Gastrocnemius medialis (tissue), 4 donors: ENCODE data around the gene SHC3. TPM values are rescaled to one million over a fixed set of nuclear protein-coding genes. Genes with fewer than 3 reads are reported as not detected.

Source experiments
- ATAC-seq, 2 donors: fragments of 150-250 bp; one replicate each; pipeline ENCODE4 v1.9.1; 2016
- DNase-seq, 2 donors: peaks; one replicate each; pipeline ENCODE4 v3.0.0-alpha.2; 2019
- H3K27ac ChIP-seq, 4 donors: fragments of 200-600 bp; sonication (generic); 1 replicate in 1 of 4; 2 replicates in 3 of 4; pipeline ENCODE4 v1.5.1; 2016 to 2018; ENCODE audit warnings: mild to moderate bottlenecking in 2 of 4, moderate library complexity in 1 of 4
- H3K27me3 ChIP-seq, 3 donors: fragments of 200-600 bp; sonication (generic) in 2 of 3; 1 replicate in 1 of 3; 2 replicates in 2 of 3; pipeline versions ENCODE4 v1.5.1 to v1.6.0; 2016 to 2019; ENCODE audit warnings: mild to moderate bottlenecking in 1 of 3, moderate library complexity in 1 of 3
- H3K36me3 ChIP-seq, 2 donors: fragments of 200-600 bp; sonication (generic) in 1 of 2; one replicate each; pipeline ENCODE4 v1.5.1; 2017 to 2018
- H3K4me1 ChIP-seq, 2 donors: fragments of 200-600 bp; sonication (generic) in 1 of 2; one replicate each; pipeline ENCODE4 v1.5.1; 2016 to 2017; ENCODE audit warnings: mild to moderate bottlenecking in 2 of 2
- H3K4me3 ChIP-seq, 4 donors: fragments of 200-600 bp; sonication (generic) in 3 of 4; 1 replicate in 1 of 4; 2 replicates in 3 of 4; pipeline ENCODE4 v1.5.1; 2016 to 2019; ENCODE audit warnings: mild to moderate bottlenecking in 2 of 4
- H3K9me3 ChIP-seq, 3 donors: fragments of 200-600 bp; sonication (generic) in 2 of 3; 1 replicate in 1 of 3; 2 replicates in 2 of 3; pipeline ENCODE4 v1.5.1; 2016 to 2019
- POLR2A ChIP-seq, 2 donors: fragments of 450-650 bp; IDR thresholded peaks; one replicate each; pipeline ENCODE4 v1.6.1; 2017; ENCODE audit warnings: antibody characterized with exemption in 2 of 2, mild to moderate bottlenecking in 2 of 2, moderate library complexity in 2 of 2
- in situ Hi-C, 4 donors: fragments of 200-750 bp; cut with MboI; loops; one replicate each; pipeline versions ENCODE4 v1.15.0 to v1.8.0; 2017; ENCODE audit warnings: low sequenced_read_pairs in 4 of 4
- intact Hi-C: fragments of 100-400 bp; cut with DNase I; formaldehyde crosslinking; loops from one replicate; pipeline ENCODE4 v1.15.1; 2023; ENCODE audit warnings: low total_unique reads
- total RNA-seq, 4 donors: library from RNA; depleted of rRNA; stranded (reverse); fragments of >200 nt; gene quantifications; one replicate each; pipeline versions ENCODE4 v1.1.0 to v1.2.3, GENCODE V29; 2016
- TF ChIP-seq, protein P1 (sequence below), 5 experiments: fragments of 450-650 bp in 3 of 5; fragments of 200-600 bp in 2 of 5; sonication (generic) in 2 of 5; IDR thresholded peaks in 4 of 5; conservative IDR thresholded peaks in 1 of 5; 1 replicate in 4 of 5; 2 replicates in 1 of 5; pipeline ENCODE4 v1.5.1; 2016 to 2019; ENCODE audit warnings: antibody characterized with exemption in 5 of 5, mild to moderate bottlenecking in 3 of 5, moderate library complexity in 3 of 5

Gene SHC3
- total RNA-seq, 4 donors from 2014 or later = 0.09 to 0.29 (median 0.15) TPM; not detected in 1

DNA sequence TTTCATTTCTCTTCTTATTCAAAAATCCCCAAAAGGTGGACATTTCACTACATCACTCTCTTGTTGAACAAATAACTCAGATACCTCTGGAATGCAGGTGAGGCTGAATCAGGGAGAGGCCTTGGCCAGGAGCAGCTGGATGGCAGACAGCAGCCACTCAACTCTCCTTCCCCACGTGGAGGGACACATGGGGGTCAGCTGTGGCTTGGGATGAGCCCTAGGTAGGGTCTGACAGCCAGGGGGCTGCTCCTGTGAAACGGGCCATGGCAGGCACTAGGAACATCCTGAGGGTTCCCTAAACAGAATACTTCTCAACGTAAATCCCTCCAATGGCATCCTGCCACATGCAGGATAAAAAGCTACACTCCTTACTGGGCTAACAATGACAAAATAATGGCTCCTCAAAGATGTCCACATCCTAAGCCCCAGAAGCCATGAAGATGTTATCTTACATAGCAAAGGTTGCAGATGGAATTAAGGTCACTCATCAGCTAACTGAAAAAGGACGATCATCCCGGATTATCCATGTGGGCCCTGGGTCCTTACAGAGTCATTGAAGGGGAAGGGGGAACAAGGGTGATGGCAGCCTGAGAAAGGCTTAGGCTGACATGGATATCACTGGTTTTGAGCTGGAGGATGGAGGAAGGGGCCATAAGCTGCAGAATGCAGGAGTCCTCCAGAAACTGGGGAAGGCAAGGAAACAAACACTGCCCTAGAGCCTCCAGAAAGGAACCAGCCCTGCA lies 218.7 kb downstream of the SHC3 start:
- Histone ChIP-seq H3K27me3 (no peaks in the 10 kb centered on the region), H3K36me3 (no peaks in the 10 kb centered on the region), H3K4me1 (no peaks in the 10 kb centered on the region), H3K4me3 (no peak overlapping the region), H3K9me3 (no peaks in the 10 kb centered on the region), H3K27ac (no peak overlapping the region)
- DNase-seq (no peak), ATAC-seq (no peak)
- intact Hi-C loops = no loop called here
- in situ Hi-C loops = no loop called here
- no peak for TF ChIP-seq POLR2A (IDR thresholded peaks at IDR 0.05)
- TF ChIP-seq, protein P1, sequence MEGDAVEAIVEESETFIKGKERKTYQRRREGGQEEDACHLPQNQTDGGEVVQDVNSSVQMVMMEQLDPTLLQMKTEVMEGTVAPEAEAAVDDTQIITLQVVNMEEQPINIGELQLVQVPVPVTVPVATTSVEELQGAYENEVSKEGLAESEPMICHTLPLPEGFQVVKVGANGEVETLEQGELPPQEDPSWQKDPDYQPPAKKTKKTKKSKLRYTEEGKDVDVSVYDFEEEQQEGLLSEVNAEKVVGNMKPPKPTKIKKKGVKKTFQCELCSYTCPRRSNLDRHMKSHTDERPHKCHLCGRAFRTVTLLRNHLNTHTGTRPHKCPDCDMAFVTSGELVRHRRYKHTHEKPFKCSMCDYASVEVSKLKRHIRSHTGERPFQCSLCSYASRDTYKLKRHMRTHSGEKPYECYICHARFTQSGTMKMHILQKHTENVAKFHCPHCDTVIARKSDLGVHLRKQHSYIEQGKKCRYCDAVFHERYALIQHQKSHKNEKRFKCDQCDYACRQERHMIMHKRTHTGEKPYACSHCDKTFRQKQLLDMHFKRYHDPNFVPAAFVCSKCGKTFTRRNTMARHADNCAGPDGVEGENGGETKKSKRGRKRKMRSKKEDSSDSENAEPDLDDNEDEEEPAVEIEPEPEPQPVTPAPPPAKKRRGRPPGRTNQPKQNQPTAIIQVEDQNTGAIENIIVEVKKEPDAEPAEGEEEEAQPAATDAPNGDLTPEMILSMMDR (IDR thresholded peaks at IDR 0.05 in 4 of 5, conservative IDR thresholded peaks at IDR 0.05 in 1 of 5) = no peak

DNA sequence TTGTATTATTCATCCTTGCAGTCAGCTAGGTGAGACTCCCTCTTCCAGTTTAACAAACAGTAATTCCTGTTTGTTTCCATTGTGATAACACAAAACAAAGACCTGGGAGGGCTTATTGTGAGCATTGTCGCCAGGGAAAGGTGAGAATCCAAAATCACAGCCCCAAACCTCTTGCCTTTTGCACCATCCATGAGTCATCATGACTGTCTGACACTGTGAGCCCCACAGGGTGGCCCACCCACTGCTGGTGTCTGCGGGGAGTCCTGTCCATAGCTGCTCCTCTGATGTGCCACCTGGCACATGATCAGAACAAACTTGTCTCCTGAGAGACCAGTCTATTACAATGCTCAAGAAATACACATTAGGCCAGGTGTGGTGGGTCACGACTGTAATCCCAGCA lies 221.1 kb downstream of the SHC3 start:
- Histone ChIP-seq H3K9me3 (no peaks in the 10 kb centered on the region), H3K27ac (no peak overlapping the region), H3K4me1 (no peaks in the 10 kb centered on the region), H3K27me3 (no peaks in the 10 kb centered on the region), H3K4me3 (no peak overlapping the region), H3K36me3 (no peaks in the 10 kb centered on the region)
- TF ChIP-seq POLR2A (IDR thresholded peaks at IDR 0.05) = no peak
- TF ChIP-seq, protein P1 (IDR thresholded peaks at IDR 0.05 in 4 of 5, conservative IDR thresholded peaks at IDR 0.05 in 1 of 5) = no peak
- in situ Hi-C loops (no loop called here), intact Hi-C loops (no loop called here)
- DNase-seq (no peak), ATAC-seq (no peak)

Other genes with a start within 250 kb of the SHC3 start
- gene S1PR3, start 187.3 kb downstream of the SHC3 start, total RNA-seq = 10 to 100 TPM in 1 of 4 donors, 1 to 10 TPM in 3; 3.3 to 13.4 (median 5.7) TPM
- gene CKS2, start 132.4 kb upstream of the SHC3 start, total RNA-seq = 10 to 100 TPM in 1 of 4 donors, 1 to 10 TPM in 3; 6.5 to 13.2 (median 6.9) TPM
- 10 to 100 TPM; 40.2 to 70.8 (median 54.9) TPM for gene SECISBP2, start 139.7 kb upstream of the SHC3 start, total RNA-seq